SK-N-SH (cell line): ENCODE measurements around the gene MYLK. TPM values are rescaled to one million over a fixed set of nuclear protein-coding genes. Genes with fewer than 3 reads are reported as not detected.

ENCODE experiments used
- CTCF ChIA-PET: fragments of 300-600, 350-600 bp; formaldehyde crosslinking; extraction: SDS; loops from one replicate; lab custom pipeline; 2021; lab: Yijun Ruan, JAX
- POLR2A ChIA-PET: fragments of 350-600 bp; sonication (Branson Sonifier 250); formaldehyde crosslinking; extraction: SDS; loops from one replicate; lab custom pipeline; 2020; ENCODE audit warnings: antibody characterized with exemption, inconsistent platforms; lab: Yijun Ruan, JAX
- DNase-seq: peaks from one replicate; pipeline ENCODE4 v3.0.0; 2012
- H2AFZ ChIP-seq: fragments of 200-600 bp; sonication (generic); 2 replicates; pipeline ENCODE4 v1.8.1; 2016; ENCODE audit warnings: antibody characterized with exemption, mild to moderate bottlenecking, low read depth
- H3F3A ChIP-seq: fragments of 200-600 bp; sonication (generic); replicated peaks from 2 replicates; pipeline ENCODE3; 2016; ENCODE audit warnings: antibody characterized with exemption, mild to moderate bottlenecking; ENCODE audit not compliant: insufficient read depth
- H3K27ac ChIP-seq, 2 experiments: fragments of 200-500 bp in 1 of 2; fragments of 200-600 bp in 1 of 2; sonication (Bioruptor generic) in 1 of 2; sonication (generic), shearing (Covaris generic) in 1 of 2; 2 replicates each; pipeline versions ENCODE4 v1.5.1 to v1.6.1; 2014 to 2016; ENCODE audit warnings: low read depth in 2 of 2, inconsistent platforms in 1 of 2, low read length in 1 of 2, mild to moderate bottlenecking in 1 of 2, mixed read lengths in 1 of 2
- H3K27me3 ChIP-seq: fragments of 200-600 bp; sonication (generic), shearing (Covaris generic); 2 replicates; pipeline ENCODE4 v1.6.1; 2016; ENCODE audit warnings: mixed run types; ENCODE audit not compliant: insufficient read depth
- H3K36me3 ChIP-seq, 2 experiments: fragments of 200-500 bp in 1 of 2; fragments of 200-600 bp in 1 of 2; sonication (Bioruptor generic) in 1 of 2; sonication (generic) in 1 of 2; replicated peaks in 1 of 2; 2 replicates each; pipeline versions ENCODE3 to v1.5.1; 2014 to 2016; ENCODE audit warnings: low read length in 1 of 2, mild to moderate bottlenecking in 1 of 2; ENCODE audit not compliant: insufficient read depth in 2 of 2, control insufficient read depth in 1 of 2
- H3K4me1 ChIP-seq, 2 experiments: fragments of 200-500 bp in 1 of 2; fragments of 200-600 bp in 1 of 2; sonication (Bioruptor generic) in 1 of 2; sonication (generic), shearing (Covaris generic) in 1 of 2; 2 replicates each; pipeline versions ENCODE4 v1.5.1 to v1.6.1; 2014 to 2016; ENCODE audit warnings: low read depth in 1 of 2, low read length in 1 of 2, mixed run types in 1 of 2; ENCODE audit not compliant: insufficient read depth in 2 of 2, control insufficient read depth in 1 of 2
- H3K4me2 ChIP-seq: fragments of 200-600 bp; sonication (generic), shearing (Covaris generic); 2 replicates; pipeline ENCODE4 v1.6.1; 2017; ENCODE audit warnings: mixed run types
- H3K4me3 ChIP-seq, 2 experiments: fragments of 200-500 bp in 1 of 2; fragments of 200-600 bp in 1 of 2; sonication (Bioruptor generic) in 1 of 2; sonication (generic), shearing (Covaris generic) in 1 of 2; 2 replicates each; pipeline versions ENCODE4 v1.5.1 to v1.8.1; 2014 to 2016; ENCODE audit warnings: low read depth in 2 of 2, inconsistent platforms in 1 of 2, low read length in 1 of 2, mild to moderate bottlenecking in 1 of 2, mixed read lengths in 1 of 2, moderate library complexity in 1 of 2
- H3K79me2 ChIP-seq: fragments of 200-600 bp; sonication (generic); 2 replicates; pipeline ENCODE4 v1.8.1; 2017; ENCODE audit warnings: mild to moderate bottlenecking; ENCODE audit not compliant: insufficient read depth
- H3K9ac ChIP-seq: fragments of 200-600 bp; sonication (generic); 2 replicates; pipeline ENCODE4 v1.6.1; 2017; ENCODE audit warnings: mixed run types
- H3K9me2 ChIP-seq: fragments of 200-600 bp; sonication (generic); 2 replicates; pipeline ENCODE4 v1.6.1; 2017; ENCODE audit warnings: mixed run types
- H3K9me3 ChIP-seq: fragments of 200-600 bp; sonication (generic); 2 replicates; pipeline ENCODE4 v1.6.1; 2017; ENCODE audit warnings: mixed run types, mild to moderate bottlenecking, moderate library complexity
- H4K20me1 ChIP-seq: fragments of 200-600 bp; sonication (generic); 2 replicates; pipeline ENCODE4 v1.6.1; 2017; ENCODE audit warnings: mild to moderate bottlenecking, mixed run types; ENCODE audit not compliant: insufficient read depth
- CHD2 ChIP-seq: fragments of 150-350 bp; IDR thresholded peaks from 2 replicates; pipeline ENCODE4 v1.6.1; 2018; ENCODE audit warnings: low read length; ENCODE audit not compliant: partially characterized antibody
- EP300 ChIP-seq, 2 experiments: IDR thresholded peaks; 2 replicates each; pipeline versions ENCODE4 v1.4.0 to v1.6.1; 2012; ENCODE audit warnings: borderline replicate concordance in 1 of 2, low read depth in 1 of 2, low read length in 1 of 2
- EZH2phosphoT487 ChIP-seq: fragments of 200-600 bp; sonication (generic); IDR thresholded peaks from 2 replicates; pipeline ENCODE4 v1.6.1; 2017; ENCODE audit warnings: low read depth, mixed run types, mild to moderate bottlenecking, antibody characterized with exemption, moderate library complexity, borderline replicate concordance
- JUND ChIP-seq: IDR thresholded peaks from 2 replicates; pipeline ENCODE4 v1.4.0; 2012
- MXI1 ChIP-seq: IDR thresholded peaks from 2 replicates; pipeline ENCODE4 v1.6.1; 2012; ENCODE audit warnings: mild to moderate bottlenecking, low read depth, low read length, improper control_type of control experiment
- NRF1 ChIP-seq: IDR thresholded peaks from 2 replicates; pipeline ENCODE4 v1.6.1; 2012; ENCODE audit warnings: low read depth, mild to moderate bottlenecking, low read length
- RFX5 ChIP-seq: IDR thresholded peaks from 2 replicates; pipeline ENCODE4 v1.6.1; 2012; ENCODE audit warnings: mild to moderate bottlenecking, improper control_type of control experiment, low read length
- RXRA ChIP-seq: IDR thresholded peaks from 2 replicates; pipeline ENCODE4 v1.4.0; 2012; ENCODE audit warnings: low read depth, mild to moderate bottlenecking, borderline replicate concordance
- SIN3A ChIP-seq: IDR thresholded peaks from 2 replicates; pipeline ENCODE4 v1.6.1; 2012; ENCODE audit warnings: low read depth, mild to moderate bottlenecking, low read length, moderate library complexity, borderline replicate concordance
- SMC3 ChIP-seq: IDR thresholded peaks from 2 replicates; pipeline ENCODE4 v1.6.1; 2012; ENCODE audit warnings: low read depth, low read length, improper control_type of control experiment
- TAF1 ChIP-seq: IDR thresholded peaks from 2 replicates; pipeline ENCODE4 v1.6.1; 2012; ENCODE audit warnings: low read depth, mild to moderate bottlenecking, low read length, moderate library complexity, borderline replicate concordance
- TEAD4 ChIP-seq: IDR thresholded peaks from 2 replicates; pipeline ENCODE4 v1.4.0; 2012; ENCODE audit warnings: mild to moderate bottlenecking, borderline replicate concordance; ENCODE audit not compliant: insufficient read depth
- WGBS: methylation state at CpG from one replicate; pipeline ENCODE4 v1.1.6; 2017; ENCODE audit warnings: low lambda C conversion rate; 5-methylcytosine and 5-hydroxymethylcytosine counted together
- polyA plus RNA-seq, 3 experiments: library from polyadenylated mRNA; depleted of rRNA; stranded (reverse); fragments of >200 nt; gene quantifications; 2 replicates each; pipeline ENCODE4 v1.2.3, GENCODE V29; 2012
- TF ChIP-seq, protein P1 (sequence below): fragments of 150-350 bp; IDR thresholded peaks from 2 replicates; pipeline ENCODE4 v1.6.1; 2016; ENCODE audit warnings: mild to moderate bottlenecking, low read depth, low read length
- TF ChIP-seq, protein P2 (sequence below): IDR thresholded peaks from 2 replicates; pipeline ENCODE4 v1.4.0; 2012; ENCODE audit warnings: low read depth, borderline replicate concordance
- TF ChIP-seq, protein P3 (sequence below): IDR thresholded peaks from 2 replicates; pipeline ENCODE4 v1.4.0; 2012; ENCODE audit warnings: low read depth
- TF ChIP-seq, protein P4 (sequence below): IDR thresholded peaks from 2 replicates; pipeline ENCODE4; 2012
- TF ChIP-seq, protein P5 (sequence below): fragments of 150-350 bp; IDR thresholded peaks from 2 replicates; pipeline ENCODE4 v1.6.1; 2017; ENCODE audit warnings: antibody characterized with exemption, low read length, low read depth, borderline replicate concordance

Gene MYLK
- polyA plus RNA-seq, 1 of the 3 experiments (the other 2 are of a cell fraction): 272 TPM

DNA sequence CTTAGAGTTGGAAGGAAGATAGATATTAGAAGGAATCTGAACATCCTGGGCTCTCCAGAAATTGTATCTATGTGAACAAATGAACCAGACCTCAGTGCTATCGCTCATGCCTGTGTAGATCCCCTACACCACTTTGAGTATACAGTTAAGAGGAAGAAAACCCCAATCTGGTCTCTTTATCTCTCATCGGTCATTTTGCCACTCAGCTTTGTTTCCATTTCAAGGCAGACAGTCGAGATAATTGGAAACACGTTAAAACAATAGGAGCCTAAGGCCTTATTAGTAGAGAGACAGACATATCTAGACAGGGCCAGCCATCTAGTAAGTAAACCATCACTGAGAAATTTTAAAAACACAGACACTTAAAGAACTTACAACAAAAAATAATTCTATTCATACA is 101.6 kb downstream of the MYLK start (continued):
- TF ChIP-seq, protein P1, sequence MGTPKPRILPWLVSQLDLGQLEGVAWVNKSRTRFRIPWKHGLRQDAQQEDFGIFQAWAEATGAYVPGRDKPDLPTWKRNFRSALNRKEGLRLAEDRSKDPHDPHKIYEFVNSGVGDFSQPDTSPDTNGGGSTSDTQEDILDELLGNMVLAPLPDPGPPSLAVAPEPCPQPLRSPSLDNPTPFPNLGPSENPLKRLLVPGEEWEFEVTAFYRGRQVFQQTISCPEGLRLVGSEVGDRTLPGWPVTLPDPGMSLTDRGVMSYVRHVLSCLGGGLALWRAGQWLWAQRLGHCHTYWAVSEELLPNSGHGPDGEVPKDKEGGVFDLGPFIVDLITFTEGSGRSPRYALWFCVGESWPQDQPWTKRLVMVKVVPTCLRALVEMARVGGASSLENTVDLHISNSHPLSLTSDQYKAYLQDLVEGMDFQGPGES: no peak
- TF ChIP-seq RXRA (no peak), TEAD4 (0 out of 2 replicates have a peak, but pooled peaks have one; percentile 40), EZH2phosphoT487 (no peak), MXI1 (no peak), RFX5 (no peak), CHD2 (peak; percentile 74), TAF1 (no peak), EP300 (IDR thresholded peaks at IDR 0.05; ENCODE audit: borderline replicate concordance in 1 of 2, low read depth in 1 of 2, low read length in 1 of 2) (peak; percentile 32 to 88; a peak in 3 of 4 replicates), NRF1 (no peak), SIN3A (no peak), SMC3 (no peak)
- TF ChIP-seq, protein P2, sequence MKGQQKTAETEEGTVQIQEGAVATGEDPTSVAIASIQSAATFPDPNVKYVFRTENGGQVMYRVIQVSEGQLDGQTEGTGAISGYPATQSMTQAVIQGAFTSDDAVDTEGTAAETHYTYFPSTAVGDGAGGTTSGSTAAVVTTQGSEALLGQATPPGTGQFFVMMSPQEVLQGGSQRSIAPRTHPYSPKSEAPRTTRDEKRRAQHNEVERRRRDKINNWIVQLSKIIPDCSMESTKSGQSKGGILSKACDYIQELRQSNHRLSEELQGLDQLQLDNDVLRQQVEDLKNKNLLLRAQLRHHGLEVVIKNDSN: no peak
- TF ChIP-seq, protein P3, sequence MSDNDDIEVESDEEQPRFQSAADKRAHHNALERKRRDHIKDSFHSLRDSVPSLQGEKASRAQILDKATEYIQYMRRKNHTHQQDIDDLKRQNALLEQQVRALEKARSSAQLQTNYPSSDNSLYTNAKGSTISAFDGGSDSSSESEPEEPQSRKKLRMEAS: no peak
- TF ChIP-seq, protein P4, sequence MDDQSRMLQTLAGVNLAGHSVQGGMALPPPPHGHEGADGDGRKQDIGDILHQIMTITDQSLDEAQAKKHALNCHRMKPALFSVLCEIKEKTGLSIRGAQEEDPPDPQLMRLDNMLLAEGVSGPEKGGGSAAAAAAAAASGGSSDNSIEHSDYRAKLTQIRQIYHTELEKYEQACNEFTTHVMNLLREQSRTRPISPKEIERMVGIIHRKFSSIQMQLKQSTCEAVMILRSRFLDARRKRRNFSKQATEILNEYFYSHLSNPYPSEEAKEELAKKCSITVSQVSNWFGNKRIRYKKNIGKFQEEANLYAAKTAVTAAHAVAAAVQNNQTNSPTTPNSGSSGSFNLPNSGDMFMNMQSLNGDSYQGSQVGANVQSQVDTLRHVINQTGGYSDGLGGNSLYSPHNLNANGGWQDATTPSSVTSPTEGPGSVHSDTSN: peak; percentile 53
- TF ChIP-seq, all 33 proteins: peak for 11

DNA sequence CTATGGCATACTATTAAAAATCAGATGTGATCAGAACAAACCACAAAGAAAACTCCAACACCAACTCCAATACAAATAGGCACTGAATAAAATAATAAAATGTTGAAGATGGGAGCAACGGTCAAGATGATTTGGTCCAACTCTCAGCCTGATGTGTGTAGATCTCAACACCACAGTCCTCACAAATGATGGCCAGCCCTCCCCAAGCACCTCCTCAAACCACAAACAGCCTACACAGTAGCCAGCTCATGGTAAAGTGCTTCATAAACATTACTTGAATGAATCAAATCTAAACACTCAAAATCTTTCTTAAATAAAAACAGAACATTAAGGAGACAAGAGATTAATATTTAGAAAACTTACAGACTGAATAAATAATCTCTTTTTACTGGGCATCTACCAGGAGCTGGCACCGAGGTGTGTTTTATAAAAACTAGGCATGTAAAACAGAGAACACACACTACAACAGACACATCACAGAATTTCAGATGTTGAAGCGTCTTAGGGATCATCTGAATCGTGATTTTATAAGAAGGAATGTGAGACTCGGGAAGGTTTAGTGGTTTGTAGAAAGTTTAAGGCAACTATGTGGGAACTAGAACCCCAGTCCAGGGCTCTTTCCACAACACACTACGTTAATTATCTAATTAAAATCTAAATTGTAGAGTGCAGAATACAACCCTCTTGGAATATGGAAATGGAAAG is 102.4 kb downstream of the MYLK start:
- Histone ChIP-seq H2AFZ (no peak overlapping the region), H3K4me1 (peaks cover 39 to 53% of the 10 kb centered on the region in 2 experiments), H3K9me2 (no peaks in the 10 kb centered on the region), H3K79me2 (peaks cover 77% of the 10 kb centered on the region), H3K9ac (peak overlapping the region; percentile 6; the same call in 1 of the 2 replicates), H4K20me1 (no peaks in the 10 kb centered on the region)
- WGBS: 81% methylated on average over 6 of the region's 6 CpGs
- TF ChIP-seq, protein P2: no peak
- TF ChIP-seq, protein P5, sequence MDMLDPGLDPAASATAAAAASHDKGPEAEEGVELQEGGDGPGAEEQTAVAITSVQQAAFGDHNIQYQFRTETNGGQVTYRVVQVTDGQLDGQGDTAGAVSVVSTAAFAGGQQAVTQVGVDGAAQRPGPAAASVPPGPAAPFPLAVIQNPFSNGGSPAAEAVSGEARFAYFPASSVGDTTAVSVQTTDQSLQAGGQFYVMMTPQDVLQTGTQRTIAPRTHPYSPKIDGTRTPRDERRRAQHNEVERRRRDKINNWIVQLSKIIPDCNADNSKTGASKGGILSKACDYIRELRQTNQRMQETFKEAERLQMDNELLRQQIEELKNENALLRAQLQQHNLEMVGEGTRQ: no peak
- TF ChIP-seq CHD2 (no peak), JUND (no peak)
- TF ChIP-seq, all 33 proteins: peak for 0
- no peak overlapping the region for H3K4me2 ChIP-seq
- H3K27me3 ChIP-seq: no peaks in the 10 kb centered on the region
- peaks cover 33% of the 10 kb centered on the region for H3F3A ChIP-seq
- no peak for DNase-seq
- H3K36me3 ChIP-seq: peaks cover 27 to 47% of the 10 kb centered on the region in 2 experiments
- no peaks in the 10 kb centered on the region for H3K9me3 ChIP-seq
- POLR2A ChIA-PET: no interaction called here
- H3K4me3 ChIP-seq: no peak overlapping the region
- H3K27ac ChIP-seq: peak overlapping the region; percentile 63 to 99
- CTCF ChIA-PET: interaction anchor here (1.1 kb wide), 1 partner anchor 9 kb away, joined by 3 read pairs; no protein-coding TSS in a partner anchor
